Measurements from ENCODE around the gene PCDHA1. TPM values are rescaled to one million over a fixed set of nuclear protein-coding genes. Genes with fewer than 3 reads are reported as not detected.

PCDHA1 gene
- total RNA-seq, 1 donor from 2014 or later, result 0.24 TPM

GRCh38 chr5:141017943-141018342, 232.0 kb downstream of the PCDHA1 start:
- H3K4me3 Mint-ChIP-seq, result no peak overlapping the region
- no peaks in the 10 kb centered on the region for H3K9me3 Mint-ChIP-seq
- peaks cover 6% of the 10 kb centered on the region for H3K4me1 Mint-ChIP-seq
- no peak overlapping the region for H3K27ac Mint-ChIP-seq
- no peak overlapping the region for H3K27ac ChIP-seq
- H3K36me3 Mint-ChIP-seq, result no peaks in the 10 kb centered on the region
- no peak overlapping the region for H3K9ac ChIP-seq
- TF ChIP-seq, protein P1, sequence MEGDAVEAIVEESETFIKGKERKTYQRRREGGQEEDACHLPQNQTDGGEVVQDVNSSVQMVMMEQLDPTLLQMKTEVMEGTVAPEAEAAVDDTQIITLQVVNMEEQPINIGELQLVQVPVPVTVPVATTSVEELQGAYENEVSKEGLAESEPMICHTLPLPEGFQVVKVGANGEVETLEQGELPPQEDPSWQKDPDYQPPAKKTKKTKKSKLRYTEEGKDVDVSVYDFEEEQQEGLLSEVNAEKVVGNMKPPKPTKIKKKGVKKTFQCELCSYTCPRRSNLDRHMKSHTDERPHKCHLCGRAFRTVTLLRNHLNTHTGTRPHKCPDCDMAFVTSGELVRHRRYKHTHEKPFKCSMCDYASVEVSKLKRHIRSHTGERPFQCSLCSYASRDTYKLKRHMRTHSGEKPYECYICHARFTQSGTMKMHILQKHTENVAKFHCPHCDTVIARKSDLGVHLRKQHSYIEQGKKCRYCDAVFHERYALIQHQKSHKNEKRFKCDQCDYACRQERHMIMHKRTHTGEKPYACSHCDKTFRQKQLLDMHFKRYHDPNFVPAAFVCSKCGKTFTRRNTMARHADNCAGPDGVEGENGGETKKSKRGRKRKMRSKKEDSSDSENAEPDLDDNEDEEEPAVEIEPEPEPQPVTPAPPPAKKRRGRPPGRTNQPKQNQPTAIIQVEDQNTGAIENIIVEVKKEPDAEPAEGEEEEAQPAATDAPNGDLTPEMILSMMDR (IDR thresholded peaks at IDR 0.05), result no peak
- TF ChIP-seq EZH2 (IDR thresholded peaks at IDR 0.05), result no peak
- TF ChIP-seq EZH2phosphoT487 (IDR thresholded peaks at IDR 0.05), result no peak
- no peaks in the 10 kb centered on the region for H3K27me3 ChIP-seq
- H2AFZ ChIP-seq (replicated peaks), result no peak overlapping the region
- H3K79me2 ChIP-seq (ENCODE audit: low read depth), result no peaks in the 10 kb centered on the region
- no peaks in the 10 kb centered on the region for H3K36me3 ChIP-seq
- H3K4me2 ChIP-seq, result no peak overlapping the region
- H3K4me1 ChIP-seq, result peaks cover 6% of the 10 kb centered on the region
- H3K27me3 Mint-ChIP-seq (ENCODE audit: insufficient read depth, low read depth), result no peaks in the 10 kb centered on the region
- no peaks in the 10 kb centered on the region for H3F3A ChIP-seq (ENCODE audit: low read depth)
- no peaks in the 10 kb centered on the region for H3K9me3 ChIP-seq (ENCODE audit: low read depth)
- DNase-seq (ENCODE audit: low spot score), result no peak
- no peaks in the 10 kb centered on the region for H4K20me1 ChIP-seq (ENCODE audit: low read depth)
- no peak overlapping the region for H3K4me3 ChIP-seq

DNA sequence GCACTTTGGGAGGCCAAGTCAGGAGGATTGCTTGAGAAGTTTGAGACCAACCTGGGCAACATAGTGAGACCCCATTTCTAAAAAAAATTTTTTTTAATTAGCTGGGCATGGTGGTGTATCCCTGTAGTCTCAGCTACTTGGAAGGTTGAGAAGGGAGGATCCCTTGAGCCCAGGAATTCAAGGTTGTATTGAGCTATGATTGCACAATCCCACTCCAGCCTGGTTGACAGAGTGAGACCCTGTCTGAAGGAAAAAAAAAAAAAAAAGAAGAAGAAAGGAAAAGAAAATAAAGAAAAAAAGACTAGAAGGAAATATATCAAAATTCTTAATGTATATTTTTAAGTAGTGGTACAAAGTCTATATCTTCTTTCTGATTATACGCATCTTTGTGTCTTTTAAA, 236.4 kb downstream of the PCDHA1 start:
- Histone ChIP-seq H3K27ac (no peak overlapping the region), H3K27me3 (no peaks in the 10 kb centered on the region), H3K79me2 (ENCODE audit: low read depth) (no peaks in the 10 kb centered on the region), H3F3A (ENCODE audit: low read depth) (no peaks in the 10 kb centered on the region), H3K9ac (no peak overlapping the region), H3K9me3 (ENCODE audit: low read depth) (no peaks in the 10 kb centered on the region), H2AFZ (replicated peaks) (no peak overlapping the region), H4K20me1 (ENCODE audit: low read depth) (no peaks in the 10 kb centered on the region), H3K36me3 (no peaks in the 10 kb centered on the region), H3K4me2 (no peak overlapping the region), H3K4me1 (peaks cover 6% of the 10 kb centered on the region), H3K4me3 (no peak overlapping the region)
- Mint-ChIP-seq H3K36me3 (no peaks in the 10 kb centered on the region), H3K4me3 (no peak overlapping the region), H3K27ac (no peak overlapping the region), H3K9me3 (no peaks in the 10 kb centered on the region), H3K27me3 (ENCODE audit: insufficient read depth, low read depth) (no peaks in the 10 kb centered on the region), H3K4me1 (peaks cover 6% of the 10 kb centered on the region)
- DNase-seq (ENCODE audit: low spot score), result no peak
- TF ChIP-seq, protein P1 (IDR thresholded peaks at IDR 0.05), result no peak
- TF ChIP-seq EZH2 (IDR thresholded peaks at IDR 0.05) (no peak), EZH2phosphoT487 (IDR thresholded peaks at IDR 0.05) (no peak)

DNA sequence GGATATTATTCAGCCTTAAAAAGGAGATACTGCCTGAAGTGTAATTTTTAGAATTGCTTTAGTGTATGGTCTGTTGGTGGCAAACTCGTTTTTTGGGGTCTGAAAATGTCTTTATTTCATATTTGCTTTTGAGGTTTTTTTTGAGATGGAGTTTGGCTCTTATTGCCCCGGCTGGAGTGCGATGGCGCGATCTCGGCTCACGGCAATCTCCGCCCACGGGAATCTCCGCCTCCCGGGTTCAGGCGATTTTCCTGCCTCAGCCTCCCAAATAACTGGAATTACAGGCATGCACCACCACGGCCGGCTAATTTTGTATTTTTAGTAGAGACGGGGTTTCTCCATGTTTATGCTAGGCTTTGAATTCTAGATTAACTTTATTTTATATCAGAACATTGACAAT, 245.1 kb downstream of the PCDHA1 start:
- no peak overlapping the region for H3K27ac Mint-ChIP-seq
- TF ChIP-seq EZH2 (IDR thresholded peaks at IDR 0.05) (no peak), EZH2phosphoT487 (IDR thresholded peaks at IDR 0.05) (no peak)
- TF ChIP-seq, protein P1 (IDR thresholded peaks at IDR 0.05), result no peak
- H3K9me3 ChIP-seq (ENCODE audit: low read depth), result no peaks in the 10 kb centered on the region
- DNase-seq (ENCODE audit: low spot score), result no peak
- no peaks in the 10 kb centered on the region for H3K4me1 Mint-ChIP-seq
- H3K4me3 Mint-ChIP-seq, result no peak overlapping the region
- H3K36me3 ChIP-seq, result no peaks in the 10 kb centered on the region
- no peak overlapping the region for H3K4me3 ChIP-seq
- no peaks in the 10 kb centered on the region for H3K9me3 Mint-ChIP-seq
- no peak overlapping the region for H3K4me2 ChIP-seq
- no peaks in the 10 kb centered on the region for H3K79me2 ChIP-seq (ENCODE audit: low read depth)
- H3K4me1 ChIP-seq, result no peaks in the 10 kb centered on the region
- no peaks in the 10 kb centered on the region for H3F3A ChIP-seq (ENCODE audit: low read depth)
- H2AFZ ChIP-seq (replicated peaks), result no peak overlapping the region
- no peaks in the 10 kb centered on the region for H3K27me3 ChIP-seq
- H3K27me3 Mint-ChIP-seq (ENCODE audit: insufficient read depth, low read depth), result no peaks in the 10 kb centered on the region
- H4K20me1 ChIP-seq (ENCODE audit: low read depth), result no peaks in the 10 kb centered on the region
- H3K9ac ChIP-seq, result no peak overlapping the region
- no peaks in the 10 kb centered on the region for H3K36me3 Mint-ChIP-seq
- H3K27ac ChIP-seq, result no peak overlapping the region
